Subcutaneous adipose tissue (tissue), 4 donors: ENCODE results near the gene MAGI2. TPM values are rescaled to one million over a fixed set of nuclear protein-coding genes. Genes with fewer than 3 reads are reported as not detected.

Experiments used
- CTCF ChIP-seq: fragments of 450-650 bp; IDR thresholded peaks from one replicate; pipeline ENCODE4 v1.5.1; 2016; ENCODE audit warnings: low read depth, mild to moderate bottlenecking, control low read depth, antibody characterized with exemption, moderate library complexity
- total RNA-seq, 4 donors: library from RNA; depleted of rRNA; stranded (reverse); fragments of >200 nt; gene quantifications; one replicate each; pipeline ENCODE4 v1.1.0, GENCODE V29; 2016

Gene MAGI2
- total RNA-seq, 4 donors from 2014 or later, result 13.7 to 22.9 (median 17.7) TPM

DNA sequence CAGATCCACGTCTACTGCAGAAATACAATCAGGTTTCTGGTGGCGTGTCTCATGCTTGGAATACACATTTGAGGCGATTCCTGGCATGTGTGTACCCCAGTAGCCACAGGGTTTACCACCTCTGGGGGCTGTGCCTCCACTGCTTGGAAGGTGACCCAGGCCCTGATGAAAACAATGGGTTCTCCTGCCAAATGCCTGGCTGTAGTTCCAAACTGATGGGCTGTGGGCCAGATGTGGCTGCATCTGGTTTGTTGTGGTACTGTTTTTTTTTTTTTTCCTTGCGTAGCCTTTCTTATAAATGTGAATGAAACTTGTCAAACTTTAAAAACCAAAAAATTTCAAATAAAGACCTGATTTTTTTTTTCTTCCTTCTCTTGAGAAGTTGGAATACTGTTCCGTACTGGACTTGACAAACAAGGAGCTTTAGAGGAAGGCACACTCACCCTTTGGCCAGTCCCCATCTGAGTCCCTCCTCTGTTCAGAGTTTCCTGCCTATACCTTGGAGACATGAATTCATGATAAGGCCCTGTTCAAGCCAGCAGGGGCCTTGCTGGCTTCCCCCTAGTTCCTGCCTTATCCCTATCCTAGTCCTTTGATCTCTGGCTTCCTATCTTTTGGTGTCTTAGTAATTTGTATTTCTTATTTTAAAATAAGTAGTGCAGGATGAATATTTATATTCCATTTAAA is 1437.8 kb downstream of the MAGI2 start:
- TF ChIP-seq CTCF, result no peak

DNA sequence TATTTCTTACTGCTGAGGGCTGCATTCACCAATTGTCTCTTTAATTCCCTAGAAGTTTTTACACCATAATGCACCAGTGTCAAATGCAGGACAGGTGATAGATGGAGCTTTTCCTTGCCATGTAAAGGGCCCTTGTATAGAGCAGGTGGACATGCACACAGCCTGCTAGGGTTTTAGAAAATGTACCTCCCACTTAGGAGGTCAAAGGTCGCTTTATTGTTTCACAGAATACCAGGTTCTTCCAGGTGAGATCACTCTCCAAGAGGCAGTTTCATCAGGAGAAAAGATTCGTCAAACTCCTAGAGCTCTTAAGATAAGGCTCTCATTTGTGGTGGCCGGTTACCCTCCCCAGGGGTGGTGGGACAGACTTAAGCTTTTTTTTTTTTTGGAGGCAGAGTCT is 1439.1 kb downstream of the MAGI2 start:
- no peak for TF ChIP-seq CTCF

- no peak for TF ChIP-seq CTCF
Observed at GRCh38 chr7:78013386-78013785, 1440.1 kb downstream of the MAGI2 start.

DNA sequence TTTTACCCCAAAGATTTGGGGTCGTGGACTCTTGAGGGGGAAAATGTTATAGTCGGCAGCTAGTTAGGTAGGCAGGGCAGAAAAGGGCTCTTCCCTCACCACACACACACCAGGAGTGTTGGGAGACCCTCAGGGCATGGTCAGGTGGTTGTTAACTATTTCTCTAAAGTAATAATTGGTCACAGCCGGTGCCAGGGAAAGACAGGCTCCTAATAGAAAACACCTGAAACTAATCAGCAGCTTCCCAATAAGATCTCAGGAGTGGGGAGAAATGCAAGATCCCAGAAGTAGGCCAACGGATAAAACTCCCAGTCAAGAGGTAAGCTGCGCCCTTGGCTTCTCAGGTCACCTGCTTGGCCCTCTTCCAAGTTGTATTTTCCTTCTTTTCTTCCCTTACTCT is 1441.8 kb downstream of the MAGI2 start:
- TF ChIP-seq CTCF, result no peak

GRCh38 chr7:78007231-78007630 is 1446.2 kb downstream of the MAGI2 start:
- no peak for TF ChIP-seq CTCF

GRCh38 chr7:78006063-78006755 is 1447.3 kb downstream of the MAGI2 start:
- no peak for TF ChIP-seq CTCF

DNA sequence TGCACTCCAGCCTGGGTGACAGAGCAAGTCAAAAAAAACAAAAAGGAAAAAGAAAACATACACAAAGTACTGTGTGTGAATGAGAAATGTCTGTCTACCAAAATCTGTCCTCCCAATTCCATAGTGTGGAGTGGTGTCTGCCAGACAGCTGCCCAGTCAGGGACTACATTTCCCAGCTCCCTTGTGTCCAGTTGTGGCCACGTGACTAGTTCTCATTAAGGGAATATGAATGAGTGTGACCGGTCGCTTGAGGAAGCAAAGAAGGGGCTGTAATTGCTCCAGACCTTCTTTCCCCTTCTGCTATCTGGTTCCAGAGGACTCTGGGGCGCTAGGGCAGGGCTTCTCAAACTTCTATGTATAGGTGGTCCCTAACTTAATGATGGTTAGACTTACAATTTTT is 1450.8 kb downstream of the MAGI2 start:
- no peak for TF ChIP-seq CTCF
